Skin of body (tissue), 2 donors: ENCODE measurements around the gene MBD3. TPM values are rescaled to one million over a fixed set of nuclear protein-coding genes. Genes with fewer than 3 reads are reported as not detected.

Experiments used
- DNase-seq: peaks from one replicate; lab custom pipeline; 2025; lab: John Stamatoyannopoulos, UW
- total RNA-seq: library from RNA; depleted of rRNA; stranded (reverse); fragments of >200 nt; gene quantifications from one replicate; pipeline ENCODE4 v1.2.3, GENCODE V29; 2014

Gene MBD3
- total RNA-seq, 1 donor from 2014 or later = 32.2 TPM

- no peak for DNase-seq
These were observed 27.0 kb upstream of the MBD3 start for GRCh38 chr19:1619703-1620102.

- no peak for DNase-seq
These were observed 26.4 kb upstream of the MBD3 start for GRCh38 chr19:1619094-1619439.

GRCh38 chr19:1618157-1619093 lies 25.8 kb upstream of the MBD3 start:
- no peak for DNase-seq

- no peak for DNase-seq
These were observed 24.2 kb upstream of the MBD3 start for GRCh38 chr19:1616875-1617274.

- no peak for DNase-seq
These were observed 23.7 kb upstream of the MBD3 start for GRCh38 chr19:1616396-1616795.

GRCh38 chr19:1615156-1615765 lies 22.6 kb upstream of the MBD3 start:
- no peak for DNase-seq

GRCh38 chr19:1613808-1614570 lies 21.3 kb upstream of the MBD3 start:
- DNase-seq = no peak

GRCh38 chr19:1613146-1613545 lies 20.5 kb upstream of the MBD3 start:
- DNase-seq = no peak

GRCh38 chr19:1612114-1613086 lies 19.7 kb upstream of the MBD3 start:
- DNase-seq = no peak

- DNase-seq = no peak
These were observed 18.7 kb upstream of the MBD3 start for GRCh38 chr19:1611353-1611752.

GRCh38 chr19:1610579-1610978 lies 17.9 kb upstream of the MBD3 start:
- no peak for DNase-seq

GRCh38 chr19:1609680-1610474 lies 17.2 kb upstream of the MBD3 start:
- DNase-seq = no peak

- no peak for DNase-seq
These were observed 16.4 kb upstream of the MBD3 start for GRCh38 chr19:1609103-1609396.

GRCh38 chr19:1608359-1609102 lies 15.9 kb upstream of the MBD3 start:
- DNase-seq = no peak

- no peak for DNase-seq
These were observed 13.5 kb upstream of the MBD3 start for GRCh38 chr19:1606138-1606651.

GRCh38 chr19:1605236-1606137 lies 12.8 kb upstream of the MBD3 start, which contains the start of gene UQCR11:
TSS of gene UQCR11 (minus strand) at chr19:1605462. CDS start at chr19:1605409, 53 bp downstream.
- peak; percentile 95 for DNase-seq

- no peak for DNase-seq
These were observed 9.5 kb upstream of the MBD3 start for GRCh38 chr19:1602091-1602707.

- no peak for DNase-seq
These were observed 9.0 kb upstream of the MBD3 start for GRCh38 chr19:1601613-1602064.
